Tracheal epithelial cell (primary cell): Measurements from ENCODE around the gene PICK1. TPM values are rescaled to one million over a fixed set of nuclear protein-coding genes. Genes with fewer than 3 reads are reported as not detected.

Experiments used
- total RNA-seq: library from RNA; depleted of rRNA; stranded (reverse); fragments of >200 nt; gene quantifications from 2 replicates; pipeline ENCODE4 v1.2.1, GENCODE V29; 2014

Gene PICK1
- total RNA-seq: 15.1 and 29.9 TPM in 2 replicates

DNA sequence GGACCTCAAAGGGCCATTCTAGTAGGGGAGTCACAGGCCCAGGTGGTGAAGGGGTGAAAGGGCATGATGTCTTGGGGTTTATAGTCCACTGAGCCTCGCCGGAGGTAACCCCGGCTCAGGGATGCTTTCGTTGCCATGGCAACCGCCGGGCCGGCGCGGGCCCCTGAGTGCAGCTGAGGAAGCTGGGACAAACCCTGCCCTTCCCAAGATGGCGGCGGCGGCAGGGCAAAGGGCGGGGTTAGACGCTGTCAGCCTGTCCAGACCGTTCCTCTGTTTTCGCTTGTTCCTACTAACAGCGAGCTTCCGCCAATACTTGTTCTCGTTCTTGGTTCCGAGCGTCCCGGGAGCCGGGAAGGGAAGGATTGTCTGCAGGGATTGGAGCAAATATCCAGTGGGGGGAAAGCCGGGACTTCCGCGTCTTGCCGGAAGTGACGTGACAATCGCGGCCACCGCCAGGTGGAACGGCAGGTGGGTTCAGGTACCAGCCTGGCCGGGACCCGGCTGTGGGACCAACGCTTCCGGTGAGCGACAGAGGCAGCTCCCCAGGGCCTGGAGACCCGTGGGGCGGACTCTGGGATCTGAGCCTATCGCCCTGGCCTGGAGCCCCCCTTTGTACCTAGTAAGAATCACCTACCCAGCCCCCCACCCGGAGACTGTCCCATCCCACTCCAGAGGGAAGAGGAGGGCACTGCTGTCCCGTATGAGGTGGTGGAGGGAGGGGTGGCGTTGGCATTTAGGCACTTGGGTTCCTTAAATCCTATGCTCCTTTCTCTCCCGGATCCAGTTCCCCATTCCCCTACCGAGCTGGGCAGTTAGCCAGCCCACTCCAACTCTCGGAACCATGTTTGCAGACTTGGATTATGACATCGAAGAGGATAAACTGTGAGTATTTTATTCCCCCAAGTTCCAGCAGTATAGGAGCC is at the start of gene PICK1:
Gene PICK1 (plus strand): TSS at position 436 of the 923 bp plus-strand sequence. CDS start 406 bp downstream, at position 842.

DNA sequence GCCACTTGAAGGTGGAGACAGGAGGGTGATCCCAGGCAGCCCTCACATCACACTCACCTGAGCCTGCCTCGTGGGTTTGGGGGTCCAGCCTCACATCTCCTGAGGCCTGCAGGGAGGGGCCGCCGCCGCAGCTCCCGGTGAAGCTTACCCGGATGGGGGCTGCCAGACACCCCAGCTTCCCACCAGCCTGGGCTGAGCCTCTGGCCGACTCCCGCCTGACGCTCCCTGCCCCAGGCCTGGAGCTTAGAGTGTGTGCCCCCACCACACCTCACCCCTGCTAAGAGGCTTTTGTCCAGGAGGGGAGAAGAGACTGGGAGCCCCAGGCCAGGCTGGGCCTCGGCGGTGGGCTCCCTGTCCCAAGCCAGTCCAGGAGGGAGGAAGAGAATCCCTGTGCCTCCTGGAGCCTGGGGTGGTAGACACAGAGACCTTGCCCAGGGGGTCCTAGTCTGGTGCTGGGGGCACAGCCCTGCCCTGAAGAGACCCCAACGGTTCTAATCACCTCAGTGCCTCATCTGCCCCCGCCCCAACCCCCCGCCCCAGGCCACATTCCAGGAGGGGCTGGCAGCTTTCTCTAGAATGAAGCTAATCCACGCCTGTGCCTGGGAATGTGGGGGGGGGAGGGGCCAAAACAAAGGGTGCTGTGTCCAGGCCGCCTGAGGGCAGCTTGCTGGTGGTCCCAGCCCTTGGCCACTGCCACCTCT is 26.9 kb downstream of the PICK1 start, which contains the start of gene SLC16A8:
Gene SLC16A8 (minus strand): TSS at position 254 of the 701 bp plus-strand sequence. CDS start 1,311 bp downstream, outside the sequence.

DNA sequence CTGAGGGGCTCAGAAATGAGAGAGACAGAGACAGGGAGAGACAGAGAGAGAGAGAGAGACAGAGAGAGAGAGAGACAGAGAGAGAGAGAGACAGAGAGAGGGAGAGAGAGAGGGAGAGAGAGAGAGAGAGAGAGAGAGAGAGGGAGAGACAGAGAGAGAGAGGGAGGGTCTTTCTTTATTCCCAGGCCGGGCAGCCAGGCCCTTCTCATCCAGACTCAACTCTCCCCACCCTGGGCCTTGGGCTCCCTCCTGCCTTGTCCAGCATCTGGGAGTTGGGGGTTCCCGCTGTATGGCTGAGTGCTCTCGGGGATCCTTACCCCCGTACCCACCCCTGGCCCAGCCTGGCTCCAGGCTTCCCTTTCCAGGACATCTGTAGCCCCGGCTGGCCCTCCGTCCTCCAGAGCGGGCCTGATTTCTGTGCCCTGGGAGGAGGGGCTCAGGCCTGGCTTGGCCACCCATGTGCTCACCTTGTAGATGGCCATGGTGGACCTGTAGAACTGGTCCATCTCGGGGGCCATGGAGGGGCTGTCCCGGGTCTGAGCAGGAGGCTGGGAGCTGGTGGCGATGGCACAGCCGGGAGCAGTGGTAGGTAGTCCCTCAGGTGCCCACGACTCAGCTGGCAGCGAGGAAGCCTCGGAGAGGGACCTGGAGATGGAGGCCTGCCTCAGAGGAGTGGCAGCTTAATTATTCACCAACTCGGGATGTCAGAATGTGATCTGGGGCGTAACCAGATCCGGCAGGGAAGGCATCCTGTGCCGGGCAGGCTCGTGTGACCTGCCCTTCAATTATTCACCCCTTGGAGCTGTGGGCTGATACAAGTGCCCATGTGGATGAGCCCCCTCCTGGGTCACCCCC is 53.0 kb downstream of the PICK1 start, which contains the start of gene BAIAP2L2:
Gene BAIAP2L2 (minus strand): TSS at position 677 of the 855 bp plus-strand sequence. CDS start 159 bp downstream, at position 518.

Other genes with a start within 250 kb of the PICK1 start
- gene GCAT, start 249.5 kb upstream of the PICK1 start, total RNA-seq: 23.4 and 26.4 TPM in 2 replicates
- gene GALR3, start 234.0 kb upstream of the PICK1 start, total RNA-seq: not detected in 2 replicates
- 15.8 and 20.0 TPM in 2 replicates for gene ANKRD54, start 213.1 kb upstream of the PICK1 start, total RNA-seq
- gene EIF3L, start 208.0 kb upstream of the PICK1 start, total RNA-seq: 380 and 527 TPM in 2 replicates
- 134 and 190 TPM in 2 replicates for gene MICALL1, start 151.1 kb upstream of the PICK1 start, total RNA-seq
- gene C22orf23, start 103.8 kb upstream of the PICK1 start, total RNA-seq: under 0.01 TPM in 1 of 2 replicates, not detected in the other
- gene POLR2F, start 103.7 kb upstream of the PICK1 start, total RNA-seq: 25.2 and 31.3 TPM in 2 replicates
- not detected in 2 replicates for gene SOX10, start 72.8 kb upstream of the PICK1 start, total RNA-seq
- 0.24 and 1.5 TPM in 2 replicates for gene SLC16A8, start 26.8 kb downstream of the PICK1 start, total RNA-seq
- 0.21 and 0.48 TPM in 2 replicates for gene BAIAP2L2, start 53.3 kb downstream of the PICK1 start, total RNA-seq
- gene PLA2G6, start 124.4 kb downstream of the PICK1 start, total RNA-seq: 5.1 and 8.1 TPM in 2 replicates
- 14.7 and 65.5 TPM in 2 replicates for gene MAFF, start 144.6 kb downstream of the PICK1 start, total RNA-seq
- gene TMEM184B, start 215.6 kb downstream of the PICK1 start, total RNA-seq: 13.6 and 28.7 TPM in 2 replicates